HEK293 (cell line): Measurements from ENCODE around the gene CDCA8.

ENCODE experiments used
- KLF9 ChIP-seq: fragments of 450-650 bp; formaldehyde crosslinking; IDR thresholded peaks from 2 replicates; pipeline ENCODE4 v1.5.1; 2016; ENCODE audit warnings: missing biosample characterization, missing genetic modification characterization, low read depth
- PATZ1 ChIP-seq: fragments of 450-650 bp; formaldehyde crosslinking; IDR thresholded peaks from 2 replicates; pipeline ENCODE4 v1.5.1; 2016; ENCODE audit warnings: missing biosample characterization, missing genetic modification characterization
- PBX3 ChIP-seq: sonication (generic); formaldehyde crosslinking; IDR thresholded peaks from 2 replicates; pipeline ENCODE4 v1.8.1; 2022; ENCODE audit warnings: mild to moderate bottlenecking, moderate library complexity, missing genetic modification reagents
- ZBTB10 ChIP-seq: fragments of 450-650 bp; formaldehyde crosslinking; IDR thresholded peaks from 2 replicates; pipeline ENCODE4 v1.5.1; 2016; ENCODE audit warnings: missing biosample characterization, missing genetic modification characterization
- ZBTB44 ChIP-seq: fragments of 450-650 bp; IDR thresholded peaks from 2 replicates; pipeline ENCODE4 v1.5.1; 2018; ENCODE audit warnings: missing biosample characterization, mild to moderate bottlenecking, missing genetic modification characterization
- ZBTB8A ChIP-seq: fragments of 450-650 bp; formaldehyde crosslinking; IDR thresholded peaks from 2 replicates; pipeline ENCODE4 v1.5.1; 2016; ENCODE audit warnings: missing biosample characterization, missing genetic modification characterization
- ZNF114 ChIP-seq: fragments of 450-650 bp; formaldehyde crosslinking; IDR thresholded peaks from 2 replicates; pipeline ENCODE4 v1.5.0; 2017; ENCODE audit warnings: missing biosample characterization, missing genetic modification characterization
- ZNF184 ChIP-seq: fragments of 450-650 bp; IDR thresholded peaks from 2 replicates; pipeline ENCODE4 v1.5.1; 2018; ENCODE audit warnings: missing biosample characterization, mild to moderate bottlenecking, missing genetic modification characterization
- ZNF350 ChIP-seq: fragments of 450-650 bp; formaldehyde crosslinking; IDR thresholded peaks from 2 replicates; pipeline ENCODE4 v1.5.0; 2017; ENCODE audit warnings: missing biosample characterization, mild to moderate bottlenecking, missing genetic modification characterization
- ZNF48 ChIP-seq: fragments of 450-650 bp; formaldehyde crosslinking; IDR thresholded peaks from 2 replicates; pipeline ENCODE4 v1.5.1; 2016; ENCODE audit warnings: missing biosample characterization, missing genetic modification characterization
- ZNF529 ChIP-seq: fragments of 450-650 bp; formaldehyde crosslinking; IDR thresholded peaks from 2 replicates; pipeline ENCODE4 v1.5.1; 2017; ENCODE audit warnings: missing genetic modification characterization, missing biosample characterization; ENCODE audit not compliant: insufficient replicate concordance
- ZNF555 ChIP-seq: fragments of 450-650 bp; formaldehyde crosslinking; conservative IDR thresholded peaks from 2 replicates; pipeline ENCODE4 v1.5.1; 2017; ENCODE audit warnings: missing biosample characterization, mild to moderate bottlenecking, missing genetic modification characterization, inconsistent platforms
- TF ChIP-seq, protein P1 (sequence below): fragments of 450-650 bp; formaldehyde crosslinking; IDR thresholded peaks from 2 replicates; pipeline ENCODE4 v1.5.1; 2016; ENCODE audit warnings: missing biosample characterization, missing genetic modification characterization

GRCh38 chr1:37699147-37699546 lies 6.8 kb downstream of the CDCA8 start:
- no peak for TF ChIP-seq PATZ1 (tag by site-specific recombination)
- TF ChIP-seq, protein P1, sequence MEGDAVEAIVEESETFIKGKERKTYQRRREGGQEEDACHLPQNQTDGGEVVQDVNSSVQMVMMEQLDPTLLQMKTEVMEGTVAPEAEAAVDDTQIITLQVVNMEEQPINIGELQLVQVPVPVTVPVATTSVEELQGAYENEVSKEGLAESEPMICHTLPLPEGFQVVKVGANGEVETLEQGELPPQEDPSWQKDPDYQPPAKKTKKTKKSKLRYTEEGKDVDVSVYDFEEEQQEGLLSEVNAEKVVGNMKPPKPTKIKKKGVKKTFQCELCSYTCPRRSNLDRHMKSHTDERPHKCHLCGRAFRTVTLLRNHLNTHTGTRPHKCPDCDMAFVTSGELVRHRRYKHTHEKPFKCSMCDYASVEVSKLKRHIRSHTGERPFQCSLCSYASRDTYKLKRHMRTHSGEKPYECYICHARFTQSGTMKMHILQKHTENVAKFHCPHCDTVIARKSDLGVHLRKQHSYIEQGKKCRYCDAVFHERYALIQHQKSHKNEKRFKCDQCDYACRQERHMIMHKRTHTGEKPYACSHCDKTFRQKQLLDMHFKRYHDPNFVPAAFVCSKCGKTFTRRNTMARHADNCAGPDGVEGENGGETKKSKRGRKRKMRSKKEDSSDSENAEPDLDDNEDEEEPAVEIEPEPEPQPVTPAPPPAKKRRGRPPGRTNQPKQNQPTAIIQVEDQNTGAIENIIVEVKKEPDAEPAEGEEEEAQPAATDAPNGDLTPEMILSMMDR, result no peak
- no peak for TF ChIP-seq ZBTB44 (tag by site-specific recombination)
- TF ChIP-seq ZBTB8A (tag by site-specific recombination), result no peak
- TF ChIP-seq ZNF48 (tag by site-specific recombination), result no peak
- TF ChIP-seq ZNF555 (tag by site-specific recombination), result no peak
- no peak for TF ChIP-seq ZBTB10 (tag by site-specific recombination)
- no peak for TF ChIP-seq ZNF529
- no peak for TF ChIP-seq ZNF114 (tag by site-specific recombination)
- no peak for TF ChIP-seq PBX3 (CRISPR knock-in tag)
- no peak for TF ChIP-seq KLF9 (tag by site-specific recombination)
- no peak for TF ChIP-seq ZNF184 (tag by site-specific recombination)
- no peak for TF ChIP-seq ZNF350 (tag by site-specific recombination)
